Nephron progenitor cell (in vitro differentiated cells): Measurements from ENCODE around the gene KEAP1.
A peak's percentile ranks its signal among the peaks of the same experiment; 100 is the strongest.

Experiments
- DNase-seq: peaks from one replicate; pipeline ENCODE4 v3.0.0; 2021
- H3K27ac Mint-ChIP-seq: 2 replicates; pipeline ENCODE4 v1.8.0; 2021; ENCODE audit warnings: mild to moderate bottlenecking, moderate library complexity, mixed read lengths
- H3K27me3 Mint-ChIP-seq: 2 replicates; pipeline ENCODE4 v1.8.0; 2021; ENCODE audit warnings: mild to moderate bottlenecking, low read depth, mixed read lengths; ENCODE audit not compliant: poor library complexity
- H3K36me3 Mint-ChIP-seq: 2 replicates; pipeline ENCODE4 v1.8.0; 2021; ENCODE audit warnings: low read depth, mixed read lengths
- H3K4me1 Mint-ChIP-seq: 2 replicates; pipeline ENCODE4 v1.8.0; 2021; ENCODE audit warnings: mixed read lengths
- H3K4me3 Mint-ChIP-seq: 2 replicates; pipeline ENCODE4 v1.8.0; 2021; ENCODE audit warnings: mild to moderate bottlenecking, moderate library complexity, mixed read lengths
- H3K9me3 Mint-ChIP-seq: 2 replicates; pipeline ENCODE4 v1.8.0; 2021; ENCODE audit warnings: mild to moderate bottlenecking, moderate library complexity, mixed read lengths
- TF ChIP-seq, protein P1 (sequence below): fragments of 200-600 bp; sonication (generic); IDR thresholded peaks from 2 replicates; pipeline ENCODE4 v1.5.0; 2021; ENCODE audit warnings: antibody characterized with exemption

Gene KEAP1

DNA sequence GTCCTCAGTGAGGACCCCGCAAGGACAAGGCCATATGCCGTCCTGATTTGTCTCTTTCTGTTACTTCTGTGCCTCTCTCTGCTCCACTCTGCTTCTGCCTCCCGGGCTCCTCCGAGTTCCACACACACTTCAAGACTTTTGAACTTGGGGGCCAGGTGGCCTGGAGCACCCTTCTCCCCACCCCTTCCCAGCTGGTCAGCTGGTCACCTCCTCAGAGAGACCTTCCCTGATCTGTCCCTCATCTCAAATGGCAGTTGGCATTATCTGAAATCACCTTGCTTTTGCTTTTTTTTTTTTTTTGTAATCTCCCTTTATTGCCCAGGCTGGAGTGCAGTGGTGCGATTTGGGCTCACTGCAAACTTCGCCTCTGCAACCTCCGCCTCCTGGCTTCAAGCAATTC is 16.3 kb upstream of the KEAP1 start:
- peak overlapping the region; percentile 86 for H3K4me3 Mint-ChIP-seq
- H3K27ac Mint-ChIP-seq = no peak overlapping the region
- TF ChIP-seq, protein P1, sequence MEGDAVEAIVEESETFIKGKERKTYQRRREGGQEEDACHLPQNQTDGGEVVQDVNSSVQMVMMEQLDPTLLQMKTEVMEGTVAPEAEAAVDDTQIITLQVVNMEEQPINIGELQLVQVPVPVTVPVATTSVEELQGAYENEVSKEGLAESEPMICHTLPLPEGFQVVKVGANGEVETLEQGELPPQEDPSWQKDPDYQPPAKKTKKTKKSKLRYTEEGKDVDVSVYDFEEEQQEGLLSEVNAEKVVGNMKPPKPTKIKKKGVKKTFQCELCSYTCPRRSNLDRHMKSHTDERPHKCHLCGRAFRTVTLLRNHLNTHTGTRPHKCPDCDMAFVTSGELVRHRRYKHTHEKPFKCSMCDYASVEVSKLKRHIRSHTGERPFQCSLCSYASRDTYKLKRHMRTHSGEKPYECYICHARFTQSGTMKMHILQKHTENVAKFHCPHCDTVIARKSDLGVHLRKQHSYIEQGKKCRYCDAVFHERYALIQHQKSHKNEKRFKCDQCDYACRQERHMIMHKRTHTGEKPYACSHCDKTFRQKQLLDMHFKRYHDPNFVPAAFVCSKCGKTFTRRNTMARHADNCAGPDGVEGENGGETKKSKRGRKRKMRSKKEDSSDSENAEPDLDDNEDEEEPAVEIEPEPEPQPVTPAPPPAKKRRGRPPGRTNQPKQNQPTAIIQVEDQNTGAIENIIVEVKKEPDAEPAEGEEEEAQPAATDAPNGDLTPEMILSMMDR = no peak
- H3K9me3 Mint-ChIP-seq = no peaks in the 10 kb centered on the region
- no peaks in the 10 kb centered on the region for H3K36me3 Mint-ChIP-seq
- H3K27me3 Mint-ChIP-seq = peaks cover 36% of the 10 kb centered on the region
- H3K4me1 Mint-ChIP-seq = peaks cover 47% of the 10 kb centered on the region
- DNase-seq = no peak

DNA sequence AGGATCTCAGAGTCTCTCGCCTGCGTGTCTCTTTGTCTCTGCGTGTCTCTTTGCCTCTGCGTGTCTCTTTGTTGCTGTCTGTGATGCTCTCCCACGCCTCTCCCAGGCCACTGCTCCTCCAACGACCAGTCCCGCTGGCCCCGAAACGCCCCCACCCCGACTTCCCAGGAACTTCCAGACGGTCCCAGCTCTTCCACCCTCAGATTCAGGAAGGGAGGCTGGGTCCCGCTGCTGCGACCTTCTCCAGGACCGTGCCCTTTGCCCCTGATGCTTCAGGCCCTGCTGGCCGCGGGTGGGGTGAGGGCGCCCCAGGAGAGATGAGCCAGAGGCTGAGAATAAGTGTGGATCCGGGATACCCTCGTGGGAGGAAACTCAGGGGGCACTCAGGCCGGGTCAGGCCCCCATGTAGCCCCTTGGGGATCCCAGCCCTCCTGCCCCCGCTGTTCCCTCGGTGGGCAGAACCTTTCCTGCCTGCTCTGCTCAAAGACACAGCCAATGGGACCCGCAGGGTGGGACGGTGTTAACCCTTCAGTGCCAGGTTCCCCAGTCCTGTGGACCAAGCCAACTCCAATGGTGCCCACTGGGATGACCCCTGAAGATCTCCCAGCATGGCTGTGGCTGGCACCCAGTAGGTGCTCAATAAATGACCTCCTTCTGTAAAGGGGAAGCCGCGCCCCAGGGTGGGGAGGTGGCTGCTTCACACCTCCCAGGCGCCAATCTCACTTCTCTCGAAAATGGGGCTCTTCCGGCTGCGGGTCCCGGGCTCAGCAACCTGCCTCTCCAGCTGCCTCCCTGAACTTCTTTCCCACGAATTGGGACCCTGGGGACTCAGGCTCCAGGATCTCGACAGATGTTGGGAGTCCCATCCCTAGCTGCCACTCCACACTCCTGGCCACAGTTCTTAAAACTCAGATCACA is 15.5 kb upstream of the KEAP1 start:
- H3K27ac Mint-ChIP-seq = no peak overlapping the region
- H3K9me3 Mint-ChIP-seq = no peaks in the 10 kb centered on the region
- H3K27me3 Mint-ChIP-seq = peaks cover 33% of the 10 kb centered on the region
- H3K4me3 Mint-ChIP-seq = peak overlapping the region; percentile 86
- TF ChIP-seq, protein P1 = no peak
- peaks cover 47% of the 10 kb centered on the region for H3K4me1 Mint-ChIP-seq
- peak; percentile 25 for DNase-seq
- peaks cover 3% of the 10 kb centered on the region for H3K36me3 Mint-ChIP-seq

DNA sequence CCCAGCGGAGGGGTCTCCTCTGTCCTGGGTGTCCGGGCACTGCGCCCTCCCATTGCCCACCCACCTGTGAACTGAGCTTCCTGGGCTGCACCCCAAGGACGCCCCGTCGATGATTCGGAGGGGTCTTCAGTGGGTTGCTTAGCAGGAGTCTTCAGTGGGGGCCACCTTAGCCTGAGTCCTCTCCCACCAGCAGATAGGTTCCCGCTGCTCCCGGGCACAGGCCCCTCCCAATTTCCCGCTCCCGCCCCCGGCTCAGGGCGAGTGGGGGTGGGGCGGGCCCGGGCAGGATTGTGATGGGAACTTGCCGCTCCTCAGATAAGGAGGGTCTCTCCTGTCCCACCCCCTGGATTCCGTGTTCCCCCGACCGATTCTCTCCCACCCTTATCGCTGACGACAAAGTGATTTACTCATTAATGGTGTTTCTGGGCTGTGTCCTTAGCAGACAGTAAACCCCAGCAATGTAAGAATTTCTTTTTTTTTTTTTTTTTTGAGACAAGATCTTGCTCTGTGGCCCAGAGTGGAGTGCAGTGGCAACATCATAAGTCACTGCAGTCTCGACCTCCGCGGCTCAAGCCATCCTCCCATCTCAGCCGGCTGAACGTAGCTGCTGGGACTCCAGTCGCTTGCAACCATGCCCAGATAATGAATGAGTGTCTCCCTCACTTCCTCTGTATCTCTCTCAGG is 14.7 kb upstream of the KEAP1 start:
- TF ChIP-seq, protein P1 = no peak
- H3K4me1 Mint-ChIP-seq = peaks cover 47% of the 10 kb centered on the region
- DNase-seq = peak; percentile 69
- H3K9me3 Mint-ChIP-seq = no peaks in the 10 kb centered on the region
- peaks cover 11% of the 10 kb centered on the region for H3K36me3 Mint-ChIP-seq
- peak overlapping the region; percentile 90 for H3K27ac Mint-ChIP-seq
- peak overlapping the region; percentile 86 for H3K4me3 Mint-ChIP-seq
- peaks cover 40% of the 10 kb centered on the region for H3K27me3 Mint-ChIP-seq

DNA sequence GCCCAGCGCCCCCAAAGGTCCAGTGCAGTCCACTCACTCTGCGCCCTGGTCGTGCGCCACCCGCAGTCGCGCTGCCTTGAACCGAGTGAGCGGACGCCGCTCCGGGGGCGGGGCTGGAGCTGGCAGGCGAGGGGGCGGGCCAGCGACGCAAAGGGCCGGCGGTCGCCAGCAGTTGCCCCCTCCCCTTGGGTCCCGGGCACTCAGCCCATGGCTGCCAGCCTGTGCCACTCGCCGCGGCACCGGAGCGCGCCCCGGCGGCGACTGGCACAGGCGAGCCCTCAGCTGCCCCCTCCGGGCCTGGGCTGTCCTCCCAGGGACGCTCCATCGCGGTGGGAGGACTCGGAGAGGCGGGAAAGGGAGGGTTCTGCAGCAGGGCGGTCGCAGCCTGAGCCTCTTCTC is 14.2 kb upstream of the KEAP1 start, which contains the start of gene S1PR5:
TSS of gene S1PR5 (minus strand) at position 87 of the 399 bp plus-strand sequence. CDS start 2,436 bp downstream, outside the sequence.
- peaks cover 11% of the 10 kb centered on the region for H3K36me3 Mint-ChIP-seq
- no peaks in the 10 kb centered on the region for H3K9me3 Mint-ChIP-seq
- TF ChIP-seq, protein P1 = no peak
- H3K4me1 Mint-ChIP-seq = peaks cover 46% of the 10 kb centered on the region
- peak; percentile 73 for DNase-seq
- peak within 1 kb of the TSS; percentile 92 for H3K4me3 Mint-ChIP-seq
- H3K27me3 Mint-ChIP-seq = peaks cover 46% of the 10 kb centered on the region
- peak within 1 kb of the TSS; percentile 90 for H3K27ac Mint-ChIP-seq

DNA sequence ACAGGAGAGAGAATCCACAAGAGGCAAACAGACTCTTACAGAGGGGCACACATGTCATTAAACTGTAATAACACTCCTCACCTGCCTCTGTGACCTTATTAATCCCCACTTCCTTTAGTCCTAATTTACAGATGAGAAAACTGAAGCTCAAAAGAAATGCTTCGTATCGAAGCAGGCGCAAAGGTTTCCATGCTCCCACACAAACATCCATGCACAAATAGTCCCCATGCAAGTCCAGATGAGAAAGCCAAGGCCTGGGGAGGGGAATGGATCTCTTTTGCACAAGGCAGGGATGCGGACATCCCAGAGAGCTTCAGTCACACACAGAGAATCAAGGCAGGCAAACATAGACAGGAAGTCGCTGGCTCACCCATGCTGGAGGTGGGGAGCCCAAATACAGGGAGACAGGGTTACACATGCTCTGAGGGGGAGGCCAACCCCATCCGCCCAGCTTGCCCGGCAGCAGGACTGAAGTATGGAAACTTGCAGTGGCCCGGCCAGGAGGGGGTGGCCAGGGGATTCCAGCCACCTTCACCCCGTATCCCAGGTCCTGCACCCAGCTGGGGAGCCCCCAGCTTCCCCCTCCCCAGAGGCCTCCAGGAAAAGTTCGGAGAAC is 13.6 kb upstream of the KEAP1 start:
- TF ChIP-seq, protein P1 = no peak
- Mint-ChIP-seq H3K36me3 (peaks cover 11% of the 10 kb centered on the region), H3K4me1 (peaks cover 41% of the 10 kb centered on the region), H3K9me3 (no peaks in the 10 kb centered on the region), H3K4me3 (peak overlapping the region; percentile 92), H3K27me3 (peaks cover 50% of the 10 kb centered on the region), H3K27ac (no peak overlapping the region)
- DNase-seq = no peak
